ENCODE data around the gene IQSEC1. TPM values are rescaled to one million over a fixed set of nuclear protein-coding genes. Genes with fewer than 3 reads are reported as not detected.

Gene IQSEC1
- total RNA-seq, 4 donors from 2014 or later = 13.7 to 59.4 (median 35.5) TPM

- H3K27ac ChIP-seq = peak overlapping the region in 2 of 4 donors; percentile 37 to 95
- peak overlapping the region in 3 of 4 donors; percentile 0 to 54 (median 31) for H3K4me3 ChIP-seq
- no peaks in the 10 kb centered on the region for H3K9me3 ChIP-seq
- peak; percentile 45 to 77 (median 76) for DNase-seq
- no peaks in the 10 kb centered on the region for H3K27me3 ChIP-seq
- H3K4me1 ChIP-seq = peaks cover 0 to 14% (median 13%) of the 10 kb centered on the region in 4 donors
- H3K36me3 ChIP-seq = no peaks in the 10 kb centered on the region
- no peak for TF ChIP-seq CTCF (IDR thresholded peaks at IDR 0.05)
- no peak for TF ChIP-seq POLR2A (IDR thresholded peaks at IDR 0.05)
These were observed 51.8 kb downstream of the IQSEC1 start for GRCh38 chr3:13021141-13022114.

- peak in 1 of 3 donors; percentile 41 for DNase-seq
- Histone ChIP-seq H3K9me3 (no peaks in the 10 kb centered on the region), H3K27me3 (no peaks in the 10 kb centered on the region), H3K4me1 (peaks cover 0 to 26% (median 20%) of the 10 kb centered on the region in 4 donors), H3K27ac (peak overlapping the region in 1 of 4 donors; percentile 95), H3K36me3 (no peaks in the 10 kb centered on the region), H3K4me3 (peak overlapping the region in 1 of 4 donors; percentile 54)
- TF ChIP-seq CTCF (IDR thresholded peaks at IDR 0.05) (no peak), POLR2A (IDR thresholded peaks at IDR 0.05) (no peak)
These were observed 53.0 kb downstream of the IQSEC1 start for GRCh38 chr3:13020159-13020750.

GRCh38 chr3:13019243-13020095 lies 53.8 kb downstream of the IQSEC1 start:
- H3K36me3 ChIP-seq = no peaks in the 10 kb centered on the region
- H3K4me1 ChIP-seq = peaks cover 0 to 29% (median 22%) of the 10 kb centered on the region in 4 donors
- peak overlapping the region in 1 of 4 donors; percentile 13 for H3K4me3 ChIP-seq
- H3K27me3 ChIP-seq = no peaks in the 10 kb centered on the region
- DNase-seq = peak in 1 of 3 donors; percentile 53
- H3K27ac ChIP-seq = peak overlapping the region in 1 of 4 donors; percentile 95
- H3K9me3 ChIP-seq = no peaks in the 10 kb centered on the region
- no peak for TF ChIP-seq CTCF (IDR thresholded peaks at IDR 0.05)
- TF ChIP-seq POLR2A (IDR thresholded peaks at IDR 0.05) = no peak

GRCh38 chr3:13018561-13019242 lies 54.5 kb downstream of the IQSEC1 start:
- Histone ChIP-seq H3K9me3 (no peaks in the 10 kb centered on the region), H3K4me1 (peaks cover 0 to 35% (median 24%) of the 10 kb centered on the region in 4 donors), H3K36me3 (no peaks in the 10 kb centered on the region), H3K27ac (peak overlapping the region in 1 of 4 donors; percentile 95), H3K4me3 (no peak overlapping the region), H3K27me3 (no peaks in the 10 kb centered on the region)
- TF ChIP-seq CTCF (IDR thresholded peaks at IDR 0.05) (no peak), POLR2A (IDR thresholded peaks at IDR 0.05) (no peak)
- DNase-seq = no peak

Data from Peyer's patch (tissue), 4 donors.